Esophagus squamous epithelium (tissue), 5 donors: ENCODE measurements around the gene NRF1. TPM values are rescaled to one million over a fixed set of nuclear protein-coding genes. Genes with fewer than 3 reads are reported as not detected.

Experiments used
- DNase-seq: peaks from one replicate; lab custom pipeline; 2025; lab: John Stamatoyannopoulos, UW
- H3K27ac ChIP-seq, 4 donors: fragments of 200-600 bp; sonication (generic); one replicate each; pipeline ENCODE4 v1.5.1; 2016 to 2019; ENCODE audit warnings: mild to moderate bottlenecking in 1 of 4
- H3K27me3 ChIP-seq, 4 donors: fragments of 200-600 bp; sonication (generic); 1 replicate in 3 of 4; 2 replicates in 1 of 4; pipeline versions ENCODE4 v1.5.1 to v1.6.0; 2017 to 2021; ENCODE audit warnings: antibody characterized with exemption in 1 of 4
- H3K36me3 ChIP-seq, 3 donors: fragments of 200-600 bp; sonication (generic); one replicate each; pipeline ENCODE4 v1.5.1; 2016 to 2019
- H3K4me1 ChIP-seq, 3 donors: fragments of 200-600 bp; sonication (generic); one replicate each; pipeline ENCODE4 v1.5.1; 2017 to 2019
- H3K4me3 ChIP-seq, 4 donors: fragments of 200-600 bp; sonication (generic); 1 replicate in 3 of 4; 2 replicates in 1 of 4; pipeline ENCODE4 v1.5.1; 2016 to 2019; ENCODE audit warnings: mild to moderate bottlenecking in 2 of 4, moderate library complexity in 1 of 4
- H3K9me3 ChIP-seq, 3 donors: fragments of 200-600 bp; sonication (generic); one replicate each; pipeline ENCODE4 v1.5.1; 2016 to 2019
- CTCF ChIP-seq, 6 experiments: fragments of 450-650 bp in 4 of 6; fragments of 200-600 bp in 2 of 6; sonication (generic) in 2 of 6; IDR thresholded peaks; one replicate each; pipeline ENCODE4 v1.5.1; 2016 to 2019; ENCODE audit warnings: antibody characterized with exemption in 6 of 6, mild to moderate bottlenecking in 4 of 6, moderate library complexity in 4 of 6
- POLR2A ChIP-seq, 4 donors: fragments of 450-650 bp; IDR thresholded peaks; one replicate each; pipeline ENCODE4 v1.6.1; 2017; ENCODE audit warnings: antibody characterized with exemption in 4 of 4, mild to moderate bottlenecking in 4 of 4, moderate library complexity in 3 of 4
- WGBS, 2 donors: methylation state at CpG; one replicate each; pipeline ENCODE4 v1.1.5; 2018; 5-methylcytosine and 5-hydroxymethylcytosine counted together
- intact Hi-C: fragments of 100-400 bp; cut with DNase I; formaldehyde crosslinking; loops from one replicate; pipeline ENCODE4 v1.15.0; 2022
- total RNA-seq, 4 donors: library from RNA; depleted of rRNA; stranded (reverse); fragments of >200 nt; gene quantifications; one replicate each; pipeline ENCODE4 v1.1.0, GENCODE V29; 2016
- donor health status: DM: yes; HTN: yes; CAD: no.

The NRF1 gene
- total RNA-seq, 4 donors from 2014 or later, result 10.0 to 18.3 (median 13.3) TPM

GRCh38 chr7:129730159-129730558 lies 118.6 kb downstream of the NRF1 start:
- intact Hi-C loops, result no loop called here
- H3K4me1 ChIP-seq, result no peaks in the 10 kb centered on the region
- no peak for DNase-seq
- TF ChIP-seq POLR2A (IDR thresholded peaks at IDR 0.05), result no peak
- no peak for TF ChIP-seq CTCF (IDR thresholded peaks at IDR 0.05)
- H3K36me3 ChIP-seq, result peaks cover 9 to 100% (median 26%) of the 10 kb centered on the region in 3 donors
- no peak overlapping the region for H3K4me3 ChIP-seq
- H3K9me3 ChIP-seq, result no peaks in the 10 kb centered on the region
- H3K27me3 ChIP-seq, result no peaks in the 10 kb centered on the region
- WGBS, 2 donors, result 97 to 100% methylated on average over 3 of the region's 3 CpGs
- no peak overlapping the region for H3K27ac ChIP-seq

- peaks cover 13 to 97% (median 21%) of the 10 kb centered on the region in 3 donors for H3K36me3 ChIP-seq
- 100% methylated on average over 1 of the region's 5 CpGs; no CpG with 5 or more reads in 1 of the 2 donors for WGBS, 2 donors
Observed at GRCh38 chr7:129734400-129734799, 122.9 kb downstream of the NRF1 start.

GRCh38 chr7:129739427-129739826 lies 127.9 kb downstream of the NRF1 start:
- no peak overlapping the region for H3K27ac ChIP-seq
- intact Hi-C loops, result no loop called here
- no peak for TF ChIP-seq POLR2A (IDR thresholded peaks at IDR 0.05)
- TF ChIP-seq CTCF (IDR thresholded peaks at IDR 0.05), result no peak

More at GRCh38 chr7:129734400-129734799, 122.9 kb downstream of the NRF1 start:
- DNase-seq, result no peak
- no peaks in the 10 kb centered on the region for H3K9me3 ChIP-seq
- H3K4me3 ChIP-seq, result no peak overlapping the region
- H3K4me1 ChIP-seq, result peaks cover 0 to 13% (median 0%) of the 10 kb centered on the region in 3 donors
- intact Hi-C loops, result no loop called here
- H3K27me3 ChIP-seq, result no peaks in the 10 kb centered on the region
- no peak overlapping the region for H3K27ac ChIP-seq
- no peak for TF ChIP-seq POLR2A (IDR thresholded peaks at IDR 0.05)
- no peak for TF ChIP-seq CTCF (IDR thresholded peaks at IDR 0.05)

GRCh38 chr7:129740574-129741410 lies 129.3 kb downstream of the NRF1 start:
- WGBS, 2 donors, result 78 to 90% methylated on average over 10 of the region's 10 CpGs
- Histone ChIP-seq H3K27ac (no peak overlapping the region), H3K9me3 (no peaks in the 10 kb centered on the region), H3K4me1 (peaks cover 0 to 17% (median 0%) of the 10 kb centered on the region in 3 donors), H3K36me3 (peaks cover 0 to 95% (median 4%) of the 10 kb centered on the region in 3 donors), H3K4me3 (no peak overlapping the region), H3K27me3 (no peaks in the 10 kb centered on the region)
- no peak for DNase-seq
- TF ChIP-seq POLR2A (IDR thresholded peaks at IDR 0.05) (no peak), CTCF (IDR thresholded peaks at IDR 0.05) (no peak)
- intact Hi-C loops, result no loop called here

More at GRCh38 chr7:129739427-129739826, 127.9 kb downstream of the NRF1 start:
- Histone ChIP-seq H3K27me3 (no peaks in the 10 kb centered on the region), H3K4me1 (peaks cover 0 to 17% (median 0%) of the 10 kb centered on the region in 3 donors), H3K36me3 (peaks cover 4 to 97% (median 4%) of the 10 kb centered on the region in 3 donors), H3K9me3 (no peaks in the 10 kb centered on the region), H3K4me3 (no peak overlapping the region)
- DNase-seq, result no peak
- WGBS, 2 donors, result 64 to 73% methylated on average over 3 to 4 of the region's 4 CpGs

GRCh38 chr7:129741743-129742213 lies 130.3 kb downstream of the NRF1 start:
- TF ChIP-seq POLR2A (IDR thresholded peaks at IDR 0.05) (no peak), CTCF (IDR thresholded peaks at IDR 0.05) (no peak)
- no peak overlapping the region for H3K4me3 ChIP-seq
- peaks cover 0 to 97% (median 11%) of the 10 kb centered on the region in 3 donors for H3K36me3 ChIP-seq
- H3K4me1 ChIP-seq, result peaks cover 0 to 17% (median 0%) of the 10 kb centered on the region in 3 donors
- 30 to 41% methylated on average over 2 of the region's 2 CpGs for WGBS, 2 donors
- no peak overlapping the region for H3K27ac ChIP-seq
- H3K27me3 ChIP-seq, result no peaks in the 10 kb centered on the region
- intact Hi-C loops, result no loop called here
- H3K9me3 ChIP-seq, result no peaks in the 10 kb centered on the region
- DNase-seq, result no peak
